ENCODE measurements around the gene YPEL3.

DNA sequence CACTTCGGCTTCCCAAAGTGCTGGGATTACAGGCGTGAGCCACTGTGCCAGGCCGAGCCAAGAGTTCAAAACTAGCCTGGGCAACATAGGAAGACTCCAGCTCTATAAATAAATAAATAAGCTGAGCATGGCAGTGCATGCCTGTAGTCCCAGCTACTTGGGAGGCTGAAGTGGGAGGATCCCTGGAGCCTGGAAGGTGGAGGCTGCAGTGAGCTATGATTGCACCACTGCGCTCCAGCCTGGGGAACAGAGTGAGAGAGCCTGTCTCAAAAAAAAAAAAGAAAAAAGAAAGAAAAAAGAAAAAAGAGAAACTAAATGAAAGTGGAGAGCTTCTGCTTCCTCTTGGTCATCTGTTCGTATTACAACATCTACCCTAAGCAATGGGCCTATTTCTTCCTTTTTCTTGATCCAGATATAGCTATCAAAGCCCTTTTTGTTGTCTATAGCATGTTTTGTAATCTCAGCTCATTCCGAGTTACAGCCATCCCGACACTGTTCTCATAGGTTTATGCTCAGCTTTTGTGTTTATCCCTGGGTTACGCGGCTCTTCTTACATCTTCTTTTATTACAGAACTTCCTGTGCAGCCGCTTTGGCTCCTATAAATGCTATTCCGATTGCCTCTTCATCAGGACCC, 41.1 kb upstream of the YPEL3 start:
- TF ChIP-seq CTCF (IDR thresholded peaks at IDR 0.05) (no peak), POLR2A (IDR thresholded peaks at IDR 0.05) (no peak), POLR2AphosphoS5 (IDR thresholded peaks at IDR 0.05) (no peak)
